GM12874 (cell line): ENCODE measurements around the gene C16orf86.

Experiments used
- TF ChIP-seq, protein P1 (sequence below): IDR thresholded peaks from 2 replicates; pipeline ENCODE4 v1.5.1; 2011; ENCODE audit warnings: low read depth, mild to moderate bottlenecking, control low read depth, low read length, moderate library complexity; ENCODE audit not compliant: insufficient read depth

C16orf86 gene

GRCh38 chr16:67676939-67677338 is 10.3 kb downstream of the C16orf86 start:
- TF ChIP-seq, protein P1, sequence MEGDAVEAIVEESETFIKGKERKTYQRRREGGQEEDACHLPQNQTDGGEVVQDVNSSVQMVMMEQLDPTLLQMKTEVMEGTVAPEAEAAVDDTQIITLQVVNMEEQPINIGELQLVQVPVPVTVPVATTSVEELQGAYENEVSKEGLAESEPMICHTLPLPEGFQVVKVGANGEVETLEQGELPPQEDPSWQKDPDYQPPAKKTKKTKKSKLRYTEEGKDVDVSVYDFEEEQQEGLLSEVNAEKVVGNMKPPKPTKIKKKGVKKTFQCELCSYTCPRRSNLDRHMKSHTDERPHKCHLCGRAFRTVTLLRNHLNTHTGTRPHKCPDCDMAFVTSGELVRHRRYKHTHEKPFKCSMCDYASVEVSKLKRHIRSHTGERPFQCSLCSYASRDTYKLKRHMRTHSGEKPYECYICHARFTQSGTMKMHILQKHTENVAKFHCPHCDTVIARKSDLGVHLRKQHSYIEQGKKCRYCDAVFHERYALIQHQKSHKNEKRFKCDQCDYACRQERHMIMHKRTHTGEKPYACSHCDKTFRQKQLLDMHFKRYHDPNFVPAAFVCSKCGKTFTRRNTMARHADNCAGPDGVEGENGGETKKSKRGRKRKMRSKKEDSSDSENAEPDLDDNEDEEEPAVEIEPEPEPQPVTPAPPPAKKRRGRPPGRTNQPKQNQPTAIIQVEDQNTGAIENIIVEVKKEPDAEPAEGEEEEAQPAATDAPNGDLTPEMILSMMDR, result no peak

DNA sequence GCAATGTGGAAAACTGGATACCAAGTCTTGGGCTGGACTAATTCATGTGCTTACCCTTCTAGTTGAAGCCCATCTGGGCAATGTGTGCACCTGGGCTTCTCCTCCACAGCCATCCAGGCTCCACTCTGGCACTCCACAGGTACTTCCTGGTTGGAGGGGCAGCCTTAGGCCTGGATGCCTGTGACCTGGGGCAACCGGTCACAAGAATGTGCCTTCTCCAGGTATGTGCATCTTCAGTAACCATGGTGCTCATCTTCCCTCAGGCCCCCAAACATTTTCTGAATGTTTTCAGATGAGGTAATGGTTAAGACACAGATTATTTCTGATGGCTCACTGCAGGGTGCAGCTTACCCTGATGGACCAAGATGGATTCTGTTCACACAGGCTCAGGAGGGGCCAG is 11.1 kb downstream of the C16orf86 start:
- TF ChIP-seq, protein P1, result no peak

- TF ChIP-seq, protein P1, result no peak
These were observed 11.9 kb downstream of the C16orf86 start for GRCh38 chr16:67678354-67679023.

- TF ChIP-seq, protein P1, result no peak
These were observed 13.6 kb downstream of the C16orf86 start for GRCh38 chr16:67679935-67680897.

- TF ChIP-seq, protein P1, result no peak
These were observed 17.2 kb downstream of the C16orf86 start for GRCh38 chr16:67683767-67684166.

- TF ChIP-seq, protein P1, result no peak
These were observed 18.9 kb downstream of the C16orf86 start for GRCh38 chr16:67685388-67686112.

GRCh38 chr16:67694611-67695010 is 28.0 kb downstream of the C16orf86 start:
- TF ChIP-seq, protein P1, result no peak
